SK-N-SH (cell line): Measurements from ENCODE around the gene SYT17. TPM values are rescaled to one million over a fixed set of nuclear protein-coding genes. Genes with fewer than 3 reads are reported as not detected.

Source experiments
- CTCF ChIA-PET: fragments of 300-600, 350-600 bp; formaldehyde crosslinking; extraction: SDS; loops from one replicate; lab custom pipeline; 2021; lab: Yijun Ruan, JAX
- POLR2A ChIA-PET: fragments of 350-600 bp; sonication (Branson Sonifier 250); formaldehyde crosslinking; extraction: SDS; loops from one replicate; lab custom pipeline; 2020; ENCODE audit warnings: antibody characterized with exemption, inconsistent platforms; lab: Yijun Ruan, JAX
- DNase-seq: peaks from one replicate; pipeline ENCODE4 v3.0.0; 2012
- H2AFZ ChIP-seq: fragments of 200-600 bp; sonication (generic); 2 replicates; pipeline ENCODE4 v1.8.1; 2016; ENCODE audit warnings: antibody characterized with exemption, mild to moderate bottlenecking, low read depth
- H3F3A ChIP-seq: fragments of 200-600 bp; sonication (generic); replicated peaks from 2 replicates; pipeline ENCODE3; 2016; ENCODE audit warnings: antibody characterized with exemption, mild to moderate bottlenecking; ENCODE audit not compliant: insufficient read depth
- H3K27ac ChIP-seq, 2 experiments: fragments of 200-500 bp in 1 of 2; fragments of 200-600 bp in 1 of 2; sonication (Bioruptor generic) in 1 of 2; sonication (generic), shearing (Covaris generic) in 1 of 2; 2 replicates each; pipeline versions ENCODE4 v1.5.1 to v1.6.1; 2014 to 2016; ENCODE audit warnings: low read depth in 2 of 2, inconsistent platforms in 1 of 2, low read length in 1 of 2, mild to moderate bottlenecking in 1 of 2, mixed read lengths in 1 of 2
- H3K27me3 ChIP-seq: fragments of 200-600 bp; sonication (generic), shearing (Covaris generic); 2 replicates; pipeline ENCODE4 v1.6.1; 2016; ENCODE audit warnings: mixed run types; ENCODE audit not compliant: insufficient read depth
- H3K36me3 ChIP-seq, 2 experiments: fragments of 200-500 bp in 1 of 2; fragments of 200-600 bp in 1 of 2; sonication (Bioruptor generic) in 1 of 2; sonication (generic) in 1 of 2; replicated peaks in 1 of 2; 2 replicates each; pipeline versions ENCODE3 to v1.5.1; 2014 to 2016; ENCODE audit warnings: low read length in 1 of 2, mild to moderate bottlenecking in 1 of 2; ENCODE audit not compliant: insufficient read depth in 2 of 2, control insufficient read depth in 1 of 2
- H3K4me1 ChIP-seq, 2 experiments: fragments of 200-500 bp in 1 of 2; fragments of 200-600 bp in 1 of 2; sonication (Bioruptor generic) in 1 of 2; sonication (generic), shearing (Covaris generic) in 1 of 2; 2 replicates each; pipeline versions ENCODE4 v1.5.1 to v1.6.1; 2014 to 2016; ENCODE audit warnings: low read depth in 1 of 2, low read length in 1 of 2, mixed run types in 1 of 2; ENCODE audit not compliant: insufficient read depth in 2 of 2, control insufficient read depth in 1 of 2
- H3K4me2 ChIP-seq: fragments of 200-600 bp; sonication (generic), shearing (Covaris generic); 2 replicates; pipeline ENCODE4 v1.6.1; 2017; ENCODE audit warnings: mixed run types
- H3K4me3 ChIP-seq, 2 experiments: fragments of 200-500 bp in 1 of 2; fragments of 200-600 bp in 1 of 2; sonication (Bioruptor generic) in 1 of 2; sonication (generic), shearing (Covaris generic) in 1 of 2; 2 replicates each; pipeline versions ENCODE4 v1.5.1 to v1.8.1; 2014 to 2016; ENCODE audit warnings: low read depth in 2 of 2, inconsistent platforms in 1 of 2, low read length in 1 of 2, mild to moderate bottlenecking in 1 of 2, mixed read lengths in 1 of 2, moderate library complexity in 1 of 2
- H3K79me2 ChIP-seq: fragments of 200-600 bp; sonication (generic); 2 replicates; pipeline ENCODE4 v1.8.1; 2017; ENCODE audit warnings: mild to moderate bottlenecking; ENCODE audit not compliant: insufficient read depth
- H3K9ac ChIP-seq: fragments of 200-600 bp; sonication (generic); 2 replicates; pipeline ENCODE4 v1.6.1; 2017; ENCODE audit warnings: mixed run types
- H3K9me2 ChIP-seq: fragments of 200-600 bp; sonication (generic); 2 replicates; pipeline ENCODE4 v1.6.1; 2017; ENCODE audit warnings: mixed run types
- H3K9me3 ChIP-seq: fragments of 200-600 bp; sonication (generic); 2 replicates; pipeline ENCODE4 v1.6.1; 2017; ENCODE audit warnings: mixed run types, mild to moderate bottlenecking, moderate library complexity
- H4K20me1 ChIP-seq: fragments of 200-600 bp; sonication (generic); 2 replicates; pipeline ENCODE4 v1.6.1; 2017; ENCODE audit warnings: mild to moderate bottlenecking, mixed run types; ENCODE audit not compliant: insufficient read depth
- CHD2 ChIP-seq: fragments of 150-350 bp; IDR thresholded peaks from 2 replicates; pipeline ENCODE4 v1.6.1; 2018; ENCODE audit warnings: low read length; ENCODE audit not compliant: partially characterized antibody
- CTCF ChIP-seq: fragments of 200-600 bp; sonication (generic); IDR thresholded peaks from 2 replicates; pipeline ENCODE4 v1.6.1; 2017; ENCODE audit warnings: antibody characterized with exemption, mild to moderate bottlenecking, moderate library complexity
- ELF1 ChIP-seq: IDR thresholded peaks from 2 replicates; pipeline ENCODE4 v1.4.0; 2012
- EZH2phosphoT487 ChIP-seq: fragments of 200-600 bp; sonication (generic); IDR thresholded peaks from 2 replicates; pipeline ENCODE4 v1.6.1; 2017; ENCODE audit warnings: low read depth, mixed run types, mild to moderate bottlenecking, antibody characterized with exemption, moderate library complexity, borderline replicate concordance
- FOSL2 ChIP-seq: IDR thresholded peaks from 2 replicates; pipeline ENCODE4 v1.4.0; 2012; ENCODE audit warnings: low read depth, mild to moderate bottlenecking, moderate library complexity, borderline replicate concordance
- GATA2 ChIP-seq: sonication (generic); formaldehyde crosslinking; IDR thresholded peaks from 2 replicates; pipeline ENCODE4 v1.5.0; 2020; ENCODE audit warnings: mild to moderate bottlenecking, missing genetic modification reagents
- NFIC ChIP-seq: IDR thresholded peaks from 2 replicates; pipeline ENCODE4 v1.4.0; 2012; ENCODE audit warnings: borderline replicate concordance
- POLR2AphosphoS5 ChIP-seq: IDR thresholded peaks from 2 replicates; pipeline ENCODE4 v1.6.1; 2012; ENCODE audit warnings: low read depth, low read length
- RCOR1 ChIP-seq: fragments of 150-350 bp; IDR thresholded peaks from 2 replicates; pipeline ENCODE4 v1.6.1; 2017; ENCODE audit warnings: antibody characterized with exemption, low read length
- REST ChIP-seq: IDR thresholded peaks from 2 replicates; pipeline ENCODE4 v1.6.1; 2012; ENCODE audit warnings: mild to moderate bottlenecking, low read depth, low read length, moderate library complexity
- RFX5 ChIP-seq: IDR thresholded peaks from 2 replicates; pipeline ENCODE4 v1.6.1; 2012; ENCODE audit warnings: mild to moderate bottlenecking, improper control_type of control experiment, low read length
- RXRA ChIP-seq: IDR thresholded peaks from 2 replicates; pipeline ENCODE4 v1.4.0; 2012; ENCODE audit warnings: low read depth, mild to moderate bottlenecking, borderline replicate concordance
- SIN3A ChIP-seq: IDR thresholded peaks from 2 replicates; pipeline ENCODE4 v1.6.1; 2012; ENCODE audit warnings: low read depth, mild to moderate bottlenecking, low read length, moderate library complexity, borderline replicate concordance
- SMC3 ChIP-seq: IDR thresholded peaks from 2 replicates; pipeline ENCODE4 v1.6.1; 2012; ENCODE audit warnings: low read depth, low read length, improper control_type of control experiment
- TAF1 ChIP-seq: IDR thresholded peaks from 2 replicates; pipeline ENCODE4 v1.6.1; 2012; ENCODE audit warnings: low read depth, mild to moderate bottlenecking, low read length, moderate library complexity, borderline replicate concordance
- TCF12 ChIP-seq: IDR thresholded peaks from 2 replicates; pipeline ENCODE4 v1.4.0; 2012
- USF2 ChIP-seq: fragments of 150-350 bp; IDR thresholded peaks from 2 replicates; pipeline ENCODE4 v1.6.1; 2017; ENCODE audit warnings: antibody characterized with exemption, low read length, low read depth, borderline replicate concordance
- whole genome bisulfite sequencing: methylation state at CpG from one replicate; pipeline ENCODE4 v1.1.6; 2017; ENCODE audit warnings: low lambda C conversion rate; 5-methylcytosine and 5-hydroxymethylcytosine counted together
- polyA plus RNA-seq, 3 experiments: library from polyadenylated mRNA; depleted of rRNA; stranded (reverse); fragments of >200 nt; gene quantifications; 2 replicates each; pipeline ENCODE4 v1.2.3, GENCODE V29; 2012

The SYT17 gene
- polyA plus RNA-seq, 1 of the 3 experiments (the other 2 are of a cell fraction) = 0.21 TPM

- TF ChIP-seq CTCF = no peak
- TF ChIP-seq SIN3A = no peak
Measured at GRCh38 chr16:19245326-19245925, 77.4 kb downstream of the SYT17 start (continued).

- no peaks in the 10 kb centered on the region for H3K27me3 ChIP-seq
- 31% methylated on average over 2 of the region's 2 CpGs for WGBS
- POLR2A ChIA-PET = no interaction called here
- H3K9me3 ChIP-seq = no peaks in the 10 kb centered on the region
- no peaks in the 10 kb centered on the region for H3K36me3 ChIP-seq
- TF ChIP-seq ELF1 (no peak), RXRA (no peak), RCOR1 (no peak), CTCF (no peak), RFX5 (no peak), CHD2 (no peak), NFIC (no peak), POLR2AphosphoS5 (no peak), GATA2 (CRISPR knock-in tag) (no peak), TAF1 (no peak), REST (no peak), FOSL2 (no peak), USF2 (no peak), SMC3 (no peak), EZH2phosphoT487 (no peak), TCF12 (no peak)
- TF ChIP-seq, all 33 proteins: peak for 0
- Histone ChIP-seq H3F3A (no peaks in the 10 kb centered on the region), H2AFZ (no peak overlapping the region), H3K4me3 (no peak overlapping the region), H3K27ac (no peak overlapping the region), H3K9me2 (no peaks in the 10 kb centered on the region), H3K4me2 (no peak overlapping the region), H3K79me2 (no peaks in the 10 kb centered on the region), H3K4me1 (no peaks in the 10 kb centered on the region), H4K20me1 (no peaks in the 10 kb centered on the region), H3K9ac (no peak overlapping the region)
- no peak for DNase-seq
- CTCF ChIA-PET = no interaction called here
Measured at GRCh38 chr16:19252904-19253303, 84.9 kb downstream of the SYT17 start.
